Loucy (cell line): Measurements from ENCODE around the gene KIF16B.

Experiments
- H2AFZ ChIP-seq: fragments of 200-600 bp; sonication (generic); 2 replicates; pipeline ENCODE4 v1.6.0; 2016; ENCODE audit warnings: antibody characterized with exemption, mild to moderate bottlenecking, low read length, moderate library complexity
- H3F3A ChIP-seq: fragments of 200-600 bp; 2 replicates; pipeline ENCODE4 v1.6.0; 2016; ENCODE audit warnings: antibody characterized with exemption, low read depth, mild to moderate bottlenecking
- H3K27me3 ChIP-seq: fragments of 200-600 bp; sonication (generic); 2 replicates; pipeline ENCODE4 v1.6.1; 2014; ENCODE audit warnings: low read length, mild to moderate bottlenecking; ENCODE audit not compliant: insufficient read depth, poor library complexity, severe bottlenecking
- H3K36me3 ChIP-seq: fragments of 200-600 bp; sonication (generic); 2 replicates; pipeline ENCODE4 v1.6.1; 2016; ENCODE audit warnings: low read length; ENCODE audit not compliant: insufficient read depth
- H3K4me1 ChIP-seq: fragments of 200-600 bp; sonication (generic); 2 replicates; pipeline ENCODE4 v1.5.1; 2014; ENCODE audit warnings: low read length, mild to moderate bottlenecking; ENCODE audit not compliant: insufficient read depth, poor library complexity, severe bottlenecking
- H3K4me2 ChIP-seq: fragments of 200-600 bp; sonication (generic); 2 replicates; pipeline ENCODE4 v1.6.0; 2014; ENCODE audit warnings: antibody characterized with exemption, low read length, low read depth, mild to moderate bottlenecking; ENCODE audit not compliant: poor library complexity, severe bottlenecking
- H3K4me3 ChIP-seq: fragments of 200-600 bp; sonication (generic); 2 replicates; pipeline ENCODE4 v1.5.1; 2014; ENCODE audit warnings: low read length, mild to moderate bottlenecking, mixed read lengths; ENCODE audit not compliant: poor library complexity, severe bottlenecking
- H3K79me2 ChIP-seq: fragments of 200-600 bp; sonication (generic); 2 replicates; pipeline ENCODE4 v1.6.1; 2014; ENCODE audit warnings: low read length; ENCODE audit not compliant: insufficient read depth
- H3K9ac ChIP-seq: fragments of 200-600 bp; sonication (generic); 2 replicates; pipeline ENCODE4 v1.6.0; 2014; ENCODE audit warnings: mild to moderate bottlenecking, low read depth, low read length, moderate library complexity; ENCODE audit not compliant: poor library complexity, severe bottlenecking
- H3K9me2 ChIP-seq: fragments of 200-600 bp; sonication (generic); replicated peaks from 2 replicates; pipeline ENCODE4 v1.6.1; 2016; ENCODE audit warnings: low read depth, low read length, mixed read lengths
- H3K9me3 ChIP-seq: fragments of 200-600 bp; sonication (generic); 2 replicates; pipeline ENCODE4 v1.6.1; 2014; ENCODE audit warnings: mild to moderate bottlenecking, antibody characterized with exemption, low read length, low read depth; ENCODE audit not compliant: insufficient read depth
- H4K20me1 ChIP-seq: fragments of 200-600 bp; sonication (generic); 2 replicates; pipeline ENCODE4 v1.6.0; 2014; ENCODE audit warnings: antibody characterized with exemption, low read length, mild to moderate bottlenecking; ENCODE audit not compliant: insufficient read depth, poor library complexity, severe bottlenecking
- CTCF ChIP-seq: fragments of 200-600 bp; sonication (generic); conservative IDR thresholded peaks from 2 replicates; pipeline ENCODE4 v1.5.1; 2014; ENCODE audit warnings: mild to moderate bottlenecking, antibody characterized with exemption, low read length
- EZH2phosphoT487 ChIP-seq: fragments of 200-600 bp; IDR thresholded peaks from 2 replicates; pipeline ENCODE4 v1.6.1; 2018; ENCODE audit warnings: antibody characterized with exemption, mild to moderate bottlenecking, moderate library complexity, borderline replicate concordance

The KIF16B gene

GRCh38 chr20:16424780-16425179 is 148.5 kb downstream of the KIF16B start:
- Histone ChIP-seq H2AFZ (no peak overlapping the region), H3K9me3 (no peaks in the 10 kb centered on the region), H3K4me3 (no peak overlapping the region), H3K4me1 (no peaks in the 10 kb centered on the region), H4K20me1 (no peaks in the 10 kb centered on the region), H3K27me3 (no peaks in the 10 kb centered on the region), H3K4me2 (no peak overlapping the region), H3K9me2 (no peaks in the 10 kb centered on the region), H3K79me2 (no peaks in the 10 kb centered on the region), H3K9ac (no peak overlapping the region), H3F3A (no peaks in the 10 kb centered on the region), H3K36me3 (0 out of 2 replicates have a peak, but pooled peaks cover 4% of the 10 kb centered on the region)
- no peak for TF ChIP-seq CTCF
- no peak for TF ChIP-seq EZH2phosphoT487

- Histone ChIP-seq H4K20me1 (no peaks in the 10 kb centered on the region), H2AFZ (no peak overlapping the region), H3K36me3 (0 out of 2 replicates have a peak, but pooled peaks cover 4% of the 10 kb centered on the region), H3K9ac (no peak overlapping the region), H3K4me3 (no peak overlapping the region), H3K9me3 (no peaks in the 10 kb centered on the region), H3K4me1 (no peaks in the 10 kb centered on the region), H3K9me2 (no peaks in the 10 kb centered on the region), H3K79me2 (no peaks in the 10 kb centered on the region), H3F3A (no peaks in the 10 kb centered on the region), H3K4me2 (no peak overlapping the region), H3K27me3 (no peaks in the 10 kb centered on the region)
- TF ChIP-seq EZH2phosphoT487 (no peak), CTCF (no peak)
These were observed 149.7 kb downstream of the KIF16B start for GRCh38 chr20:16423311-16424212.

GRCh38 chr20:16419138-16419715 is 154.0 kb downstream of the KIF16B start:
- Histone ChIP-seq H2AFZ (no peak overlapping the region), H3K4me1 (no peaks in the 10 kb centered on the region), H3K27me3 (no peaks in the 10 kb centered on the region), H3F3A (no peaks in the 10 kb centered on the region), H3K79me2 (no peaks in the 10 kb centered on the region), H3K4me2 (no peak overlapping the region), H3K4me3 (no peak overlapping the region), H3K9me2 (no peaks in the 10 kb centered on the region), H4K20me1 (no peaks in the 10 kb centered on the region), H3K36me3 (no peaks in the 10 kb centered on the region), H3K9ac (no peak overlapping the region), H3K9me3 (no peaks in the 10 kb centered on the region)
- TF ChIP-seq CTCF (no peak), EZH2phosphoT487 (no peak)
